ENCODE data around the gene SURF1. TPM values are rescaled to one million over a fixed set of nuclear protein-coding genes. Genes with fewer than 3 reads are reported as not detected.

The SURF1 gene
- total RNA-seq, 1 donor from 2014 or later: 40.9 TPM

DNA sequence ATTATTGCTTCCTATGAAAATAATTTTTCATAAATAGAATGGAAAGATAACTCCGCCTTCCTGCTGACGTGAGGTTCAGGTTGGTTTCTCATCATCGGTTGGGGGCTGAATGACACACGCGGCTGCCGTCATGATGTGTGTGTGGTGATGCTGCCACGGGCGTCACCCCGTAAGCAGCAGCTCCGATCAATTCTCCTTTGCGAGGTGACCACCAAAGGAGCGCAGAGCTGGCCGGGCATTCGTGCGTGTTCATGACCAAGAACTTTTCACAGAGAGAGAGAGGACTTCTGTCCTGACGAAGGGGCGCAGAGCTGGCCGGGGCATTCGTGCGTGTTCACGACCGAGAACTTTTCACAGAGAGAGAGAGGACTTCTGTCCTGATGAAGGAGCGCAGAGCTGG is 50.6 kb downstream of the SURF1 start:
- no peak for DNase-seq (ENCODE audit: low spot score)
- intact Hi-C loops (cut with DNase I): no loop called here
- ATAC-seq: no peak

DNA sequence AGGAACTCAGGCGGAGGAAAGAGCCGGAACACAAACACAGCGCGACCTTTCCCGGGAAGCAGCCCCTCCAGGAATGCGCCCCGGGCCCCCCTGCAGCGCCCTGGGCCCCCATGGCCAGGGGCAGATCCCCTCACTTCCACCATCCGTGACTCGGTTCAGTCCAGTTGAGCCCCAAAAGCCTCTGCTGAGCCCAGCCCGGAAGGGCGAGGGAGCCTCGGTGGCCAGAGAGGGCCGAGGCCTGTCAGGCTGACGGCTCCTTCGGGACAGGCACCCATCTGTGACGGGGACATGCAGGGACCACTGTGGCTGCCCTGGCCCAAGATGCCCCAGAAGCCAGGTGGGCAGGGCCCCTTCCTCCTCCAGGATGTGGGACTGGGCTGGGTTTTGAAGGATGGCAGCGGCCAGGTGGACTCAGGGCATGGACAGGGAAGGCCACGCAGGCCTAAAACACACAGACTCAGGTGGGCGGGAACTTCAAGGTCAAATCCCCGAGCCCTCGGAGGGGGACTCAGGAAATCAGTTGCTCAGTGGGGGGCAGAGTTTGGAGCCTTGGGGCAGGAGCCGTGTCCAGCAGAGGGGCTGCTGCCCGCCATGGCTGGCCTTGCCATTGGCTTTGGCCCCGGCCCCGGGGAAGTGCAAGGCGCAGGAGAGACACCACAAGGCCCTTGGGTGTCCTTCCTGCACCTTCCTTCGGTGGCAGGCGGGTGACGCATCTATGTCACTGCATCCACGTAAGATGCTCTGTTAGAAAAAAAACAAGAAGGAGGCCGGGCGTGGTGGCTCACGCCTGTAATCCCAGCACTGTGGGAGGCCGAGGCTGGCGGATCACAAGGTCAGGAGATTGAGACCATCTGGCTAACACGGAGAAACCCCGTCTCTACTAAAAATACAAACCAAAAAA is 51.6 kb downstream of the SURF1 start:
- DNase-seq (ENCODE audit: low spot score) (no peak), ATAC-seq (no peak)
- intact Hi-C loops (cut with DNase I): no loop called here

- intact Hi-C loops (cut with DNase I): no loop called here
- no peak for ATAC-seq
- no peak for DNase-seq (ENCODE audit: low spot score)
Observed at GRCh38 chr9:133304158-133304470, 52.2 kb downstream of the SURF1 start.

DNA sequence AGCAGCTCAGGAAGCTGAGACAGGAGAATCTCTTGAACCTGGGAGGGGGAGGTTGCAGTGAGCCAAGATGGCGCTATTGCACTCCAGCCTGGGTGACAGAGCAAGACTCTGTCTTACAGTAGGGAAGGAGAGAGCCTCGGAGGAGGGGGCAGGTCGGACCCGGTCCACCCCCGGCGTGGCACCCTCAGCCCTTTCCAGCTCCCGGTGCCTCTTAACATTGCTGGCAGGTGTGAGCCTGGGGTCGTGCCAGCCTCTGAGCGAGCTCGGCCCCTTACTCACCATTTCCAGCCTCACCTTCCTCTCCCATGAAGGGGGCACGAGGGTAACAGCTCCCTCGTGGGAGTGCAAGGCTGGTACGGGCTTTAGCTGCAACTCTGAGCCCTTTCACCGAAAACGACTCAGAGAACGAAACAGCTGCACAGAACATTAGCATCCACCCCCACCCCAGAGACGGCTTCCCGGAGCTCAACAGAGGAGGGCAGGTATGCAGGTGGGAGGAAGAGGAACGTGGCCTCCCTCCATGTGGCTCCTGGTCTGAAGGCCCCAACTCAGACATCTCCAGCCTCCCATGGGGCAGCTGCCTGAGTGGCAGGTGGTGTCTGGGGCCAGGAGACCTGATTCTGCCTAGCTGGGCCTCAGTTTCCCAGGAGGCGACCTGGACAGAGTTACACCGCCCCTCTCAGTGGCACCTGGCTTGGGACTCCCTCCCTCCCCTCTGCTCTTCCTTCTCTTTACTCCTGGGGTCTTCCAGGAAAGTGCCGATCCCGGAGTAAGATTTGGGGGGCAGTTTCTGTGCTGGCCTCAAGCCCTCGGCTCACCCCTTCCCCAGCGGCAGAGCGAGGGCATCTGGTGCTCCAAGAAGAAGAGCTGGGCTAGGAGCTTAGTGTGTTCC is 52.8 kb downstream of the SURF1 start:
- DNase-seq (ENCODE audit: low spot score) (no peak), ATAC-seq (no peak)

More for the DNA sequence above, 52.8 kb downstream of the SURF1 start:
- intact Hi-C loops (cut with DNase I): no loop called here

Other genes with a start within 250 kb of the SURF1 start
- 59.7 TPM for gene RALGDS, start 235.2 kb downstream of the SURF1 start, total RNA-seq
- gene GBGT1, start 192.6 kb downstream of the SURF1 start, total RNA-seq: 23.2 TPM
- not detected for gene OBP2B, start 147.2 kb downstream of the SURF1 start, total RNA-seq
- gene ABO, start 81.3 kb downstream of the SURF1 start, total RNA-seq: 10.9 TPM
- gene SURF6, start 20.3 kb downstream of the SURF1 start, total RNA-seq: 17.3 TPM
- 36.2 TPM for gene MED22, start 8.4 kb downstream of the SURF1 start, total RNA-seq
- 1,196 TPM for gene RPL7A, start 8.3 kb downstream of the SURF1 start, total RNA-seq
- gene SURF2, start 63 bp upstream of the SURF1 start, total RNA-seq: 13.6 TPM
- gene SURF4, start 19.6 kb upstream of the SURF1 start, total RNA-seq: 91.3 TPM
- 2.6 TPM for gene STKLD1, start 19.9 kb upstream of the SURF1 start, total RNA-seq
- 23.8 TPM for gene REXO4, start 61.5 kb upstream of the SURF1 start, total RNA-seq
- 4.6 TPM for gene ADAMTS13, start 65.9 kb upstream of the SURF1 start, total RNA-seq
- 10.1 TPM for gene CACFD1, start 103.5 kb upstream of the SURF1 start, total RNA-seq
- 3.3 TPM for gene SLC2A6, start 122.6 kb upstream of the SURF1 start, total RNA-seq
- gene MYMK, start 168.5 kb upstream of the SURF1 start, total RNA-seq: not detected
- 22.3 TPM for gene ADAMTSL2, start 178.2 kb upstream of the SURF1 start, total RNA-seq